ENCODE data around the gene NDE1.
A peak's percentile ranks its signal among the peaks of the same experiment; 100 is the strongest.

NDE1 gene

DNA sequence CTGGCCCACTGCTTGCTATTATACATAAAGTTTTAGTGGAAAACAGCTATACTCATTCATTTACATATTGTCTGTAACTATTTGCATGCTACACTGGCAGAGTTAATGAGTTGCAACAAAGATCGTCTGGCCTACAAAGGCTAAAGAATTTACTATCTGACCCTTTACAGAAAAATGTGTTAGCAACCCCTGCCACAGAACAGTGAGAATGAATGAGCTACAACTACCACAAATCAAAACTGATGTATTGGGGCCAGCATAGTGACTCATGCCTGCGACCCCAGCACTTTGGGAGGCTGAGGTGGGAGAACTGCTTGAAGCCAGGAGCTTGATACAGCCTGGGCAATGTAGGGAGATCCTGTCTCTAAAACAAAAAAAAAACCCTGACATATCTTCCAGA, 114.1 kb downstream of the NDE1 start:
- H3K27ac ChIP-seq, result no peak overlapping the region
- no peak for DNase-seq (ENCODE audit: low spot score)
- CTCF ChIA-PET, result no interaction called here
- POLR2A ChIA-PET (ENCODE audit: low non-redundant PET), result no interaction called here
- TF ChIP-seq, protein P1, sequence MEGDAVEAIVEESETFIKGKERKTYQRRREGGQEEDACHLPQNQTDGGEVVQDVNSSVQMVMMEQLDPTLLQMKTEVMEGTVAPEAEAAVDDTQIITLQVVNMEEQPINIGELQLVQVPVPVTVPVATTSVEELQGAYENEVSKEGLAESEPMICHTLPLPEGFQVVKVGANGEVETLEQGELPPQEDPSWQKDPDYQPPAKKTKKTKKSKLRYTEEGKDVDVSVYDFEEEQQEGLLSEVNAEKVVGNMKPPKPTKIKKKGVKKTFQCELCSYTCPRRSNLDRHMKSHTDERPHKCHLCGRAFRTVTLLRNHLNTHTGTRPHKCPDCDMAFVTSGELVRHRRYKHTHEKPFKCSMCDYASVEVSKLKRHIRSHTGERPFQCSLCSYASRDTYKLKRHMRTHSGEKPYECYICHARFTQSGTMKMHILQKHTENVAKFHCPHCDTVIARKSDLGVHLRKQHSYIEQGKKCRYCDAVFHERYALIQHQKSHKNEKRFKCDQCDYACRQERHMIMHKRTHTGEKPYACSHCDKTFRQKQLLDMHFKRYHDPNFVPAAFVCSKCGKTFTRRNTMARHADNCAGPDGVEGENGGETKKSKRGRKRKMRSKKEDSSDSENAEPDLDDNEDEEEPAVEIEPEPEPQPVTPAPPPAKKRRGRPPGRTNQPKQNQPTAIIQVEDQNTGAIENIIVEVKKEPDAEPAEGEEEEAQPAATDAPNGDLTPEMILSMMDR (conservative IDR thresholded peaks at IDR 0.05; ENCODE audit: low read depth), result no peak

DNA sequence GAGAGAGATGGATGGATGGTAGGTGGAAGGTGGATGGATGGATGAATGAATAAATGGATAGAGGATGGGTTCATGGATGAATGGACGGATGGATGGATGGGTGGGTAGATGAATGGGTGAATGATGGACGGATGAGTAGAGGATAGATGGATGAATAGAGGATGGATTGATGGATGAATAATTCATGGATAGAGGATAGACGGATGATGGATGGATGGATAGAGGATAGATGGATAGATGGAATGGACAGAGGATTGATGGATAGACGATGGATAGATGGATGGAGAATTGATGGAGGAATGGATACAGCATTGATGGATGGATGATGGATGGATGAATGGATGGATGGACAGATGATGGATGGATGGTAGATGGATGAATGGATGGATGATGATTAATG, 115.1 kb downstream of the NDE1 start:
- H3K27ac ChIP-seq, result no peak overlapping the region
- POLR2A ChIA-PET (ENCODE audit: low non-redundant PET), result no interaction called here
- TF ChIP-seq, protein P1 (conservative IDR thresholded peaks at IDR 0.05; ENCODE audit: low read depth), result no peak
- no peak for DNase-seq (ENCODE audit: low spot score)
- CTCF ChIA-PET, result interaction anchor here (0.5 to 1.7 kb wide), 8 partner anchors 28 to 289 kb away, joined by 3 to 16 read pairs (median 3); no protein-coding TSS in a partner anchor

DNA sequence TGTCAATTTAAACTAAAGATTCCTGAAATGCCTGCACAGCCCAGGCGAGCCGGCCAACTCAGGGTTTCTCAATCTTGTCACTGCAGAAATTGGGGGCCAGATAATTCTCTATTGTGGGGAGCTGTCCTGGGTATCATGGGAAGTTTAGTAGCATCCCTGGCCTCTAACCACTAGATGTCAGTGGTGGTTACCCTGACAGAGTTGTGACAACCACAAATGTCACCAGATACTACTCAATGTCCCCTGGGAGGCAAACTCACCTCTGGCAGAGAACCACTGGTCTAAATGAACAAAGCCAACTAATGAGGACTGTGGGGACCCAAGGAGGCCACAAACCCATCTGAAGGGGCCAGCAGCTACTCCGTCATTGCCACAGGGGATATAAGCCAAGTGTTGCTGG, 115.8 kb downstream of the NDE1 start:
- H3K27ac ChIP-seq, result no peak overlapping the region
- peak; percentile 44 for DNase-seq (ENCODE audit: low spot score)
- POLR2A ChIA-PET (ENCODE audit: low non-redundant PET), result no interaction called here
- TF ChIP-seq, protein P1 (conservative IDR thresholded peaks at IDR 0.05; ENCODE audit: low read depth), result peak; percentile 62
- CTCF ChIA-PET, result interaction anchor here (0.5 to 1.7 kb wide), 12 partner anchors 27 to 378 kb away, joined by 3 to 16 read pairs (median 3); no protein-coding TSS in a partner anchor

DNA sequence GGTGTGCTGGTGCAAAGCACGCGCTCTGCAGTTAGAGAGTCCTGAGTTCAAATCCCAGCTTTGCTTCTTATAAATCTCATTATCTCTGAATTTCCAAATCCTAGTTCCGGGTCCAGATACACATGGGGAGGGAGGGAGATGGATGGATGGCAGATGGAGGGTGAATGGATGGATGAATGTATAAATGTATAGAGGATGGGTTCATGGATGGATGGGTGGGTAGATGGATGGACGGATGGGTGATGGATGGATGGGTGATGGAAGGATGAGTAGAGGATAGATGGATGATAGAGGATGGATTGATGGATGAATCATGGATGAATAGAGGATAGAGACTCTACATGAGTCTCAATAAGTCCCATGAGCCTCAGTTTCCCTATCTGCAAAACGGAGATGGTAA, 116.9 kb downstream of the NDE1 start:
- TF ChIP-seq, protein P1 (conservative IDR thresholded peaks at IDR 0.05; ENCODE audit: low read depth), result no peak
- POLR2A ChIA-PET (ENCODE audit: low non-redundant PET), result no interaction called here
- no peak overlapping the region for H3K27ac ChIP-seq
- DNase-seq (ENCODE audit: low spot score), result no peak
- CTCF ChIA-PET, result interaction anchor here (0.6 to 0.7 kb wide), 3 partner anchors 97 to 342 kb away, joined by 3 to 5 read pairs (median 3); no protein-coding TSS in a partner anchor

DNA sequence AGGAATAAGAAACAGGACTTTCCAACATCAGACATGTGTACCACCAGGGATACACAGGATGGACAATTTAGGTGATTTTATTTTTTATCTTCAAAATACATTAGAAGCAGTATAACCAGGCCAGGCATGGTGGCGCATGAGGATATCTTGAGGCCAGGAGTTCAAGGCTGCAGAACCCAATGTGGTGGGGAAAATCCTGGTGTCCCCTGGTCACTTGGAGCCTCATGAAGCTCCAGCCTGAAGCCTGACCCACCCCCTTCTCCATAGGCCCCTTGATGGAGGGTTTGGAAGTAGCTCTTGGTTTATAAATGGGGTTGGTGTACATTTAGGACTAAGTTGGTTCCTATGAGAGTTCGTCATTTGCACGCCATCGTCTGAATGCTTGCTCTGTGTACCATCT, 118.2 kb downstream of the NDE1 start:
- H3K27ac ChIP-seq, result no peak overlapping the region
- TF ChIP-seq, protein P1 (conservative IDR thresholded peaks at IDR 0.05; ENCODE audit: low read depth), result no peak
- ChIA-PET CTCF (interaction anchor here (0.6 kb wide), 2 partner anchors 11 to 1976 kb away, joined by 3 to 4 read pairs; no protein-coding TSS in a partner anchor), POLR2A (ENCODE audit: low non-redundant PET) (no interaction called here)
- DNase-seq (ENCODE audit: low spot score), result no peak

DNA sequence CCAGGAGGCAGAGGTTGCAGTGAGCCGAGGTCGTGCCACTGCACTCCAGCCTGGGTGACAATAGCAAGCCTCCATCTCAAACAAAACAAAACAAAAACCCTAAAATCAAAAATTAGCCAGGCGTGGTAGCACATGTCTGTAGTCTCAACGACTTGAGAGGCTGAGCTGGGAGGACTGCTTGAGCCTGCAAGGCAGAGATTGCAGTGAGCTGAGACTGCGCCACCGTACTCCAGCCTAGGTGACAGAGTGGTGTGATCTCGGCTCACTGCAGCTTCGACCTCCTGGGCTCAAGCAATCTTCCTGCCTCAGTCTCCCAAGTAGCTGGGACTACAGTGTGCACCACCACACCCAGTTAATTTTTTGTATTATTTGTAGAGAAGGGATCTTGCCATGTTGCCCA, 119.2 kb downstream of the NDE1 start:
- TF ChIP-seq, protein P1 (conservative IDR thresholded peaks at IDR 0.05; ENCODE audit: low read depth), result no peak
- no peak overlapping the region for H3K27ac ChIP-seq
- POLR2A ChIA-PET (ENCODE audit: low non-redundant PET), result no interaction called here
- CTCF ChIA-PET, result interaction anchor here (0.6 kb wide), 1 partner anchor 359 kb away, joined by 5 read pairs; no protein-coding TSS in a partner anchor
- DNase-seq (ENCODE audit: low spot score), result no peak

Measured in RWPE1 (cell line).